Hypothalamus (tissue), 51 donors: ENCODE measurements around the gene PCDH7.

ENCODE experiments used
- DNase-seq, 51 donors: peaks; one replicate each; lab custom pipeline; 2025; lab: John Stamatoyannopoulos, UW

The PCDH7 gene

GRCh38 chr4:30725562-30725961, 5.4 kb downstream of the PCDH7 start:
- no peak for DNase-seq

DNA sequence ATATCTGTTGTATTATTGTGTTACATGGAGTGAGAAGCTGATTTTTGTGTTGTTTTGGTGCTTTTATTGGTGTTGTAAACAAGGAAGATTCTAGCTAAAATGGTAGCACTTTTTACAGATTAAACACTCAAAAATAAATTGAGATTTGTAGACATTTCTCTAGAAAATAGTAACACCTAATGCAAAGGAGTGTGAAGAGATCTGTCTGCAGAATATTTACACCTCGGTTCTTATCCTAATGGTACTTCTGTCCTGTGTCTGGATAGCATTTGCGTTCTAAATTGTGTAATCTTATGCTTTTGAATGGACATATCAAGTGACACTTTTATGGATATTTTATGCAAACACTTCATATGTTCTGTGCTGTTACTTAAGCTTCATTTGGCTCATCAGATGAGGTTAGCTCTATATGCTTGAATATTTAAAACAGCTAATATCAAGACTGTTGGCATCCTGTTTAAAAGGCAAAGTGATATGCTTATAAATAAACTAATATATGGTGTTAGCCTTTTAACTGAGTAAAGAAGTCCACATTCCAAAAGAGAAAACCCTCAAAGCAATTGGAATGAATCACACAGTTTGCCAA, 6.0 kb downstream of the PCDH7 start:
- DNase-seq, result peak in 1 of 51 donors; percentile 28

DNA sequence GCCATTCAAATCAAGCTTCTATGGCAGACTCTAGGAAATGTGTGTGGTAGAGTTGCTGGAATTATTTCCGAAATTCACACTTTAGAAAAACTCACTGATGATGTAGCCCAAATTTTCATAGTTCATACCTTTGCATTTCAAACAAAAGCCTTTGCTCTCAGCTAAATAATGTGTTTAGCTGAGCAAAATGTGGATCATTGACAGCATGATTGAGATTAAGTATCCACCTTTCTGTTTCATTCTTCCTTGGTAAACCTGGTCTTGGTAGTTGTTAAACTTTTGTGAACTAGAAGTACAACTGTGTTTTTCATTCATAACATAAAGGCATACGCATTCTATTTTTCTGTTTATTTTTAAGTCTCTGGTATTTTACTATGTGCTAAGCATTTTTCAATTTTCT, 7.2 kb downstream of the PCDH7 start:
- no peak for DNase-seq

- DNase-seq, result no peak
These were observed 8.1 kb downstream of the PCDH7 start for GRCh38 chr4:30728311-30728710.

DNA sequence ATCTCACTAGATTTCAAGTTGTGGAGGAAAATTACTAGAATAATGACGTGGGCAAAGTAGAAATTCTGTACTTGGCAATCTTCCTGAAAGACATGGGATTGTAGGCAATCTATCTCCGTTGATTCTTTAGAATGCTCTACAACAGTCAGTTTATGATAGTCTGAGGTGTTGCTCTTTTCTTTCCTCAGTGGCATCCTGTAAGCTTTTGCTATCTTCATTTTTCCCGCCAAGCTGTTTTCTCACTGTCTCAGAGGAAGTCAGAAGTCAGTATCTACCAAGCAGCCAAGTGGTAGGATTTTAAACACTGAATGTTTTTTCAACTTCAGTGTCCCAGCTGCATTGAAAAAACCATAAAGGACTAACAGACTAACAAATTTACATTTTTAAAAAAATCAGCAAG, 23.7 kb downstream of the PCDH7 start:
- no peak for DNase-seq

- no peak for DNase-seq
These were observed 24.2 kb downstream of the PCDH7 start for GRCh38 chr4:30744386-30744785.

DNA sequence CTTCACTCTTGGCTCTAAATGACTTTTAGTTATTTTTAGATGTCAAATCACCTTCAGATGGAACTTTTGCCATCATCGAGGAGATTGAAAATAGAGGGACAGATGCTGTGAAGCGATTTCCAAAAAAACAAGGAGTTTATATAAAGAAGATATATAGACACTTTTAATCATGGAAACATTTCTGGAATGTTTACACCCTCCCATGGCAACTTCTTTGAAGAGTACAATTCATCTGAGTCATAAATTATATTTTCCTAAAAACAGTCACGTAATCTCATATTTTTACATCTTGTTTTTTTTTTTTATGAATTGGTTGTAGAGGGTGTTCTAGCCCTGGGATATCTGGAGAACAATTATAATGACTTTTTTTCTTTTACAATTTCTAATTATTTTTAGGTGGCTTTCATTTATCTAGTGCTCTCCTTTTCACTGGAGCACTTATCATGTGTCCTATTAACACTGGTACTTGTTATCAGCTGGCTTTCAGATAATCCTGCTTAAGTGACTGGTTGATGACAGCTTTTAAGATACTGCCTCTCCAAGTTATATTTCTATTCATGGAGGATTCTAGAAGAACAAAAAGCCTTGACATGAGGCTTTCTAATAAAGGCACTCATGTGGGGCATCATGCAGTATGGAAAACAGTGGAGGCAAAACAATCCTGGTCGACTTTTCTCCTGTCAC, 24.9 kb downstream of the PCDH7 start:
- DNase-seq, result no peak

DNA sequence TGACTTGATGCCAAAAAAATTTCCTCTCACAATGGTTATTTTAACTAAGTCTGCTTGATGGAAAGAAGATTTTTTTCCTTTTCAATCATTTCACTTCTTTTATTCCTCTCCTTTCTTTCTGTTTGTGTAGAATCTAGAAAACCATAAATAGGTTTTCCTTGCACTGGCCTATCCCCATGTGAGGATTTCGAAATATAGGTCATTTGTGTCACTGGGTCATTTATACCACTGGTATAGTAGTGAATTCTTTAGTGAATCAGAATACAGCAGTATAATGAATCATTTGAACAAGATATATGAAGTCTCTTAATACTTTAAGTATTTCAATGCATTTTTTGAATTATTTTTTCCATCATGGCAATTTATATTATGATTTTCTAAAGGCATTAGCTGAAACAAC, 26.6 kb downstream of the PCDH7 start:
- DNase-seq, result no peak

DNA sequence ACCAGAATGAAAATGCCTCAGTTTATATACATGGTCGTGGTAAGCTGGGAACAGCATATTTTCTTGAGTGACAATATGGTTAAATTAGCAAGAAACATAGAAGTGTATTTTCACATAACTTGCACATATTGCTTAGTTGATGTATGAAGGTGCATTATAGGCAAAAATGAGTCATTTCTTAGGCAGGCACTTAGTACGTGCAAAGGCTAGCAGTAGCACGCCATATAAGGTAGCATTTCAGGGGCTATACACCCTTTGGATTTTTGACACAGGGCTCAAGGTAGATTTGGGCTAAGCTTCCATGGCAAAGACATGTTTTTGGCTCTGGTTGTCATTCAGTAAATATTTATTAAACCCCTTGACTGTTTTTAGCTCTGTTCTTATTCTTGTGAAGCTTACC, 33.1 kb downstream of the PCDH7 start:
- DNase-seq, result no peak

- no peak for DNase-seq
These were observed 33.9 kb downstream of the PCDH7 start for GRCh38 chr4:30754021-30754420.

DNA sequence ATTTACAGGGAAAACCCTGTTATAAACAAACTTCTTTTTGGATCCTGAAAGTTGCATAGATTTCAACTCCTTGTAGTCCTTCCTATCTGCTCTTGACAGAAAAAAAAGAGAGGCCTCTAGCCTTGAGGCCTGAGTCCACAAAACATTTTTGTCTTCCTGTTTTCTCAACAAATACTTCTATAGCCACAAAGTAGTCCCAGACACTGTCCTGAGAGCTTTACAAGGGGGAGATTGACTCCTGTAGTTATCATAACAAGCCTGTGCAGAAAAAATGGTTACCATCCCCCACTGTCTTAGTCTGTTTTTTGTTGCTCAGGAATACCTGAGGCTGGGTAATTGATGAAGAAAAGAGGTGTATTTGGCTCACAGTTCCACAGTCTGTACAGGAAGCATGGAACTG, 35.2 kb downstream of the PCDH7 start:
- no peak for DNase-seq

DNA sequence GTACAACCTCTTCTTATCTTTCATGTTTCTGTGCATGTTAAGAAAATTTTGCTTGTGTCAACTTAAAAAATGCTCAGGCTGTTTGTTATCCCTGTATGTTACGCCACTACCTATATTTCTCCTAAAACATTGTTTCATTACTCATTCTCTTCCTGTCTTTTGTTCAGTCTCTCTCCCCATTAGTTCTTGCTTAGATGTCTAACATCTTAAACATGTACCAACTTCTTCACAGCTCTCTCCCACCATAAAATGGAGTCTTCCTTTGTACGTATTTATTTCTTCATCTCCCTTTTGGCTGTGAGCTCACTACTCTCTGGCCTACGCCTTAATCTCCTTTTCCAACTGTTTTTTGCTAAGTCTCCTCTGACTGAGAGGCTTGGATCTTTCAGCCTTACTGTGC, 36.4 kb downstream of the PCDH7 start:
- DNase-seq, result no peak

GRCh38 chr4:30757357-30757756, 37.2 kb downstream of the PCDH7 start:
- DNase-seq, result peak in 2 of 51 donors; percentile 15 to 18

DNA sequence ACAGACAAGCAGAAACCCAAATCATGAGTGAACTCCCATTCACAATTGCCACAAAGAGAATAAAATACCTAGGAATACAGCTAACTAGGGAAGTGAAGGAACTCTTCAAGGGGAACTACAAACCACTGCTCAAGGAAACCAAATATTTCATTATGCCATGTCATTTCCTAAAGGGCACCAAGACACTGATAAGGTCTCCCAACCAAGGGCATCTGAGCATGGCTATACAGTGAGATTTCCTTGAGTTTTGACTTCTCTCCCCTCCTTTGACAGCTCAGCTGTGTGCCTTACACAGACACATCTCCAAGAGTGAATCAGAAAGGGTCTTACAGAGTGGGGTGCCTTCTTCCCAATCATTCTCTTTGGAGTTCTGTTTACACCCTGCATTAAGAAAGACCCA, 40.4 kb downstream of the PCDH7 start:
- DNase-seq, result no peak

- DNase-seq, result no peak
These were observed 43.2 kb downstream of the PCDH7 start for GRCh38 chr4:30763321-30763727.

DNA sequence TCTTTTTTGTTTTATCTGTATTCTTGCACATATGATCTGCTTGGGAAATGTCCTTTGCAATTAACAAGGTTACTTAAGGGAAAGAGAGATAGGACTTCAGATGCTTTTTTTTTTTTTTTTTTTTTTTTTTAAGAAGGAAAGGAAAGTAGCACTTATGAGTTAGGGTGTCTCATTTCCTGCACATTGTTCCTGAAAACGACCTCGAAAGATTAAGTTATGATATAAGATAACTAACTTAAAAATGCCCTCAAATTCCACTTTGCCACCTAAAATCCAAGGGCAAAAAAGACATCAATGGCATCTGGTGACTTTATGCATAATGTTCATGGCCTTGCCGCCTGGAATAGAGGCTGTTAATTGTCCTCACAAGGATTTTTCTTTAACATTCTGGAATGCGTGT, 44.9 kb downstream of the PCDH7 start:
- no peak for DNase-seq

DNA sequence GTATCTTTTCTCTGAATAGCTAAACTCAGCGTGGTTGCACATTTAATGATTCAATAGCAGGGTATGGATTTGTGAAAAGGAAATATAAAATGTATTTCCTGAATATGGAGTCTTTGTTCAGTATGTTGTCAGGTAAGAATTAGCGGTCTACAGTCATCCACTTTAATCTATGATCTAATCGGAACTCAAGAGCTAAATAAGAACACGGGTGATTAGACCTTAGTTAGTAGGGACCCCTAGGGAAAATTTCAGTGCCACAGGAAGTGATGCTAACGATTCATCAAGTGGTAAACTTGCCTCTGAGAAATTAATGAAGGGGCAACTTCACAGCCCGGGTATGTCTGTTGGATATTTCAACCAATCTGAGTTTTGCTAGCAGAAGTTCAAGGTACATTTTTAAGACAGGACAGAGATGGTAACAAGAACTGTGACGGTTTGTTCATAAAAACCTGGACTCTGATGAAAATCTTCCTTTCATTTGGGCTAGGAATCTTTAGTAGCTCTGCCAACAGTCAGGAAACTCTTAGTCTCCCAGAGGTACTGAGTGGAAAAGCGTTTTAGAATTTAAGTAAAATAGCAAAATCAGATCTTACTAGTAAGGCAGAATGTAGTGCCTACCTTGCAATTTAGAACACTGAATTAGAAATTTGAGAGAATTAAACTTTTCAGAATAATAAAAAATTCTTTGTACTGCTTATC, 47.1 kb downstream of the PCDH7 start:
- DNase-seq, result no peak

DNA sequence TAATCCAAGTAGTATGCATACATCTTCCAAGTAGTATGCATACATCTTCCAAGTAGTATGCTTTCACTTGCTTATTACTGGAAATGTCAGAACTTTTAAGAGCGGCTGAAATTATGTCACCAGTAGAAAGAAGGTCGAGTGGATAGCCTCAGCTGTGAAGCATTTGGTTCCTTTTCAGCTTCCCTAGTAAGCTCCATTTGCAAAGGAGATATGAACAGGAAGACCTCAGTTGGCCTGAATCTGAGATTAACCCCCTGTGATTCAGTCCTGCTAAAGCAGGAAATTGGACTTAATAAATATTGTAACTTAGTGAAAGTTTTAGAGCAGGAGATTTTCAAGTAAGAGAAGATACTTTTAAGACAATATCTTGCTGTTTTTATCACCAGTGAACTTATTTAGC, 48.1 kb downstream of the PCDH7 start:
- DNase-seq, result no peak

DNA sequence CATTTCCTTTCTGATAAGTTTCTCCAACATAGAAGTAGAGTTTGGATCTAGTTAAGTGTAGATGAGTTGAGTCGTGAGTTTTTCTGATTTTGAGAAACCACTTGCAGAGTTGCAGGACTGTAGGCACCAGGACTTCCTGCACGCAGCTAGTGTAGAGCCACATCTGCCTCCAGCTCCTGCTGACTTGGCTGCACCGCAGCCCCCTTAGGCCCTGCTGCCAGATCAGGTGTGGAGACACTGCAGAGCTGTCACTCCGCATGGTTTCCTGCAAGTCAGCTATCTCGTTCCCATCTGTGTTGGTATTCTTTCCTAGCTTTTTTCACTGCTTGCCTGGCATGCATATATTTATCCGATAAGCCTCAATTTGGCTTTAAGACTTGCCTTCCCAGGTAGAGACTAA, 48.9 kb downstream of the PCDH7 start:
- no peak for DNase-seq

- DNase-seq, result no peak
These were observed 49.9 kb downstream of the PCDH7 start for GRCh38 chr4:30770049-30770549.

DNA sequence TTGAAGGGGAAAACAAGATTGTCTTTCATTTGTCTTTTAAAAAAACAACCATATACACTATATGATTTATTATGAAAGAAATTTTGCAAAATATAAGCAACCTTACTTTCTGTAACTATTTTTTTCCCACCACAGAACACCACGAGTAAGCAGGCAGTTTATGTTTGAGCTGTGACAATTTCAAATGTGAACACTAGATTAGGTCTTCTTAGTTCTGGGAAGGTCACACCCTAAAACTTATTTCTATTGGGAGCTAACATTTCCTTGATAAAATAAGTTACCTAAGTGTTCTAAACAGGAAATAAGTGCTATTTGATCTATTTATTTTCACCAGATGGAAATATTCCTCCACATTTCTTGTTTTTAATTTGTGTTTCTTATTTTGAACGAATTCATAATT, 50.6 kb downstream of the PCDH7 start:
- DNase-seq, result no peak

DNA sequence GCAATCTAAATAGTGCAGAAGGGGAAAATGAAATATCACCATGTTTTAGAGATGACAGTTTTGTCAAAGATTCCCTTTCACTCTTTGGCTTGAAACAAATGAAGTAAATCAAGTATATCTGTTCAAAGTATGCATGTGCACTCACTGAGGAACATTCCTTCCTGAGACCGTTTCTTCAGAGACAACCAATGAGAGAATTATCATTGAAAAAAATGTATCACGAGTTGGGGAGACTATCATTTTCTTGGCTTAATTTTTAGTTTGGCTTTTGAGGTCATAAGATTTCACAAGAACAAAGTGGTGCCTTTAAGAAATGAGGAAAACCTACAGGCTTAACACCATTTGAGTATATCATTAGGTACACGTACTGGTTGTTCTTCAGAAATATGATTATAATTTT, 56.3 kb downstream of the PCDH7 start:
- DNase-seq, result no peak
